PC-9 (cell line): Measurements from ENCODE around the gene TOMT. TPM values are rescaled to one million over a fixed set of nuclear protein-coding genes. Genes with fewer than 3 reads are reported as not detected.

ENCODE experiments used
- BruUV-seq: library from RNA; stranded (reverse); fragments of 400-500 nt; replicated peaks from 2 replicates; lab custom pipeline; 2021; lab: Mats Ljungman, UMichigan
- CTCF ChIA-PET: fragments of 300-600 bp; sonication (Branson Sonifier 250); formaldehyde crosslinking; loops from one replicate; lab custom pipeline; 2022; ENCODE audit warnings: antibody characterized with exemption; lab: Charles Lee
- POLR2A ChIA-PET: fragments of 300-600 bp; sonication (Branson Sonifier 250); formaldehyde crosslinking; loops from one replicate; lab custom pipeline; 2022; ENCODE audit warnings: antibody characterized with exemption; ENCODE audit not compliant: unreplicated experiment; lab: Charles Lee
- DNase-seq, 2 experiments: peaks; one replicate each; pipeline versions ENCODE4 v3.0.0 to v3.0.0-alpha.2; 2015 to 2022; ENCODE audit warnings: mixed read lengths in 1 of 2
- H2AFZ ChIP-seq: fragments of 200-600 bp; sonication (generic); 2 replicates; pipeline ENCODE4 v1.8.1; 2017; ENCODE audit warnings: antibody characterized with exemption
- H3F3A ChIP-seq: fragments of 200-600 bp; sonication (generic); 2 replicates; pipeline ENCODE4 v1.8.1; 2017; ENCODE audit warnings: antibody characterized with exemption, mild to moderate bottlenecking, low read depth; ENCODE audit not compliant: insufficient read depth
- H3K27ac ChIP-seq: fragments of 200-600 bp; sonication (generic); 2 replicates; pipeline ENCODE4 v1.6.1; 2016; ENCODE audit warnings: mixed run types
- H3K27me3 ChIP-seq: fragments of 200-600 bp; sonication (generic); 2 replicates; pipeline ENCODE4 v1.6.1; 2016; ENCODE audit warnings: low read depth, mixed run types; ENCODE audit not compliant: insufficient read depth
- H3K36me3 ChIP-seq: fragments of 200-600 bp; sonication (generic); 2 replicates; pipeline ENCODE4 v1.6.1; 2016; ENCODE audit warnings: low read depth, mixed run types
- H3K4me1 ChIP-seq: fragments of 200-600 bp; sonication (generic); replicated peaks from 2 replicates; pipeline ENCODE4 v1.6.1; 2016; ENCODE audit warnings: mixed run types; ENCODE audit not compliant: insufficient read depth
- H3K4me2 ChIP-seq: fragments of 200-600 bp; sonication (generic); 2 replicates; pipeline ENCODE4 v1.6.1; 2017; ENCODE audit warnings: mixed run types
- H3K4me3 ChIP-seq: fragments of 200-600 bp; sonication (generic); 2 replicates; pipeline ENCODE4 v1.6.1; 2016; ENCODE audit warnings: mixed run types
- H3K79me2 ChIP-seq: fragments of 200-600 bp; sonication (generic); 2 replicates; pipeline ENCODE4 v1.6.1; 2017; ENCODE audit warnings: low read depth, mixed run types
- H3K9me2 ChIP-seq: fragments of 200-600 bp; sonication (generic); 2 replicates; pipeline ENCODE4 v1.8.1; 2017; ENCODE audit warnings: mild to moderate bottlenecking; ENCODE audit not compliant: insufficient read depth
- H3K9me3 ChIP-seq: fragments of 200-600 bp; sonication (generic); 2 replicates; pipeline ENCODE4 v1.8.1; 2016; ENCODE audit warnings: low read depth; ENCODE audit not compliant: insufficient read depth
- H4K20me1 ChIP-seq: fragments of 200-600 bp; sonication (generic); 2 replicates; pipeline ENCODE4 v1.8.1; 2017; ENCODE audit not compliant: insufficient read depth
- CTCF ChIP-seq: fragments of 200-600 bp; sonication (generic); conservative IDR thresholded peaks from 2 replicates; pipeline ENCODE4 v1.6.1; 2017; ENCODE audit warnings: mixed run types, antibody characterized with exemption, mild to moderate bottlenecking, moderate library complexity
- EZH2 ChIP-seq: fragments of 200-600 bp; sonication (generic); IDR thresholded peaks from 2 replicates; pipeline ENCODE4 v1.8.0; 2017; ENCODE audit warnings: antibody characterized with exemption, low read depth
- intact Hi-C: fragments of 100-400 bp; cut with micrococcal nuclease; formaldehyde crosslinking; loops from one replicate; pipeline ENCODE4 v1.10.0; 2022; ENCODE audit not compliant: unreplicated experiment
- total RNA-seq: library from RNA; stranded (reverse); gene quantifications from 2 replicates; pipeline ENCODE4 v1.2.3, GENCODE V29; 2021

TOMT gene
- total RNA-seq, 1 experiment from 2014 or later, result not detected

- CTCF ChIA-PET, result interaction anchor here (0.6 kb wide), 1 partner anchor 326 kb away, joined by 6 read pairs; no protein-coding TSS in a partner anchor
- no peaks in the 10 kb centered on the region for H3K9me3 ChIP-seq
- no peaks in the 10 kb centered on the region for H3K27me3 ChIP-seq
- intact Hi-C loops, result no loop called here
- H3K36me3 ChIP-seq, result no peaks in the 10 kb centered on the region
- TF ChIP-seq EZH2 (no peak), CTCF (no peak)
- no peak overlapping the region for H3K27ac ChIP-seq
- H3K4me1 ChIP-seq, result peaks cover 12% of the 10 kb centered on the region
- H2AFZ ChIP-seq, result no peak overlapping the region
- peaks cover 10% of the 10 kb centered on the region; the same call in 1 of the 2 replicates for H3F3A ChIP-seq
- 0 out of 2 replicates have a peak, but pooled peaks cover 1% of the 10 kb centered on the region for H3K79me2 ChIP-seq
- POLR2A ChIA-PET, result interaction anchor here (0.7 kb wide), 1 partner anchor 82 kb away, joined by 6 read pairs; no protein-coding TSS in a partner anchor
- H4K20me1 ChIP-seq, result no peaks in the 10 kb centered on the region
- no peak for DNase-seq
- no TSS peak for BruUV-seq
- H3K9me2 ChIP-seq, result 0 out of 2 replicates have a peak, but pooled peaks cover 3% of the 10 kb centered on the region
- no peak overlapping the region for H3K4me2 ChIP-seq
- no peak overlapping the region for H3K4me3 ChIP-seq
Measured at GRCh38 chr11:72116019-72116755, 10.5 kb downstream of the TOMT start.

- Histone ChIP-seq H4K20me1 (no peaks in the 10 kb centered on the region), H3K4me2 (no peak overlapping the region), H2AFZ (peak overlapping the region; percentile 55; the same call in 1 of the 2 replicates), H3K79me2 (no peaks in the 10 kb centered on the region), H3K4me1 (no peaks in the 10 kb centered on the region), H3K9me3 (no peaks in the 10 kb centered on the region), H3F3A (no peaks in the 10 kb centered on the region; the same call in 1 of the 2 replicates), H3K9me2 (0 out of 2 replicates have a peak, but pooled peaks cover 3% of the 10 kb centered on the region), H3K36me3 (no peaks in the 10 kb centered on the region), H3K27ac (no peak overlapping the region), H3K4me3 (no peak overlapping the region), H3K27me3 (no peaks in the 10 kb centered on the region)
- POLR2A ChIA-PET, result interaction anchor here (0.6 kb wide), 1 partner anchor 185 kb away, joined by 4 read pairs; no protein-coding TSS in a partner anchor
- DNase-seq, result no peak
- TF ChIP-seq CTCF (no peak), EZH2 (no peak)
- BruUV-seq, result no TSS peak
- CTCF ChIA-PET, result no interaction called here
- intact Hi-C loops, result no loop called here
Measured at GRCh38 chr11:72119198-72119597, 13.5 kb downstream of the TOMT start.

- no peaks in the 10 kb centered on the region for H4K20me1 ChIP-seq
- TF ChIP-seq EZH2 (no peak), CTCF (no peak)
- H3K36me3 ChIP-seq, result no peaks in the 10 kb centered on the region
- BruUV-seq, result no TSS peak
- H3K27ac ChIP-seq, result no peak overlapping the region
- no peaks in the 10 kb centered on the region for H3K27me3 ChIP-seq
- H2AFZ ChIP-seq, result no peak overlapping the region
- no peak overlapping the region for H3K4me2 ChIP-seq
- H3K4me1 ChIP-seq, result peaks cover 3% of the 10 kb centered on the region; the same call in 1 of the 2 replicates
- 0 out of 2 replicates have a peak, but pooled peaks cover 3% of the 10 kb centered on the region for H3K9me2 ChIP-seq
- POLR2A ChIA-PET, result no interaction called here
- CTCF ChIA-PET, result no interaction called here
- no peaks in the 10 kb centered on the region for H3K9me3 ChIP-seq
- no peak for DNase-seq
- no peak overlapping the region for H3K4me3 ChIP-seq
- H3K79me2 ChIP-seq, result no peaks in the 10 kb centered on the region
- intact Hi-C loops, result no loop called here
- peaks cover 3% of the 10 kb centered on the region; the same call in 1 of the 2 replicates for H3F3A ChIP-seq
Measured at GRCh38 chr11:72120930-72121329, 15.2 kb downstream of the TOMT start.
